Breast epithelium (tissue), 3 donors: ENCODE measurements around the gene ESRRA.

Experiments used
- POLR2A ChIP-seq: fragments of 450-650 bp; IDR thresholded peaks from one replicate; pipeline ENCODE4 v1.6.1; 2016; ENCODE audit warnings: antibody characterized with exemption, mild to moderate bottlenecking, moderate library complexity
- TF ChIP-seq, protein P1 (sequence below), 3 donors: fragments of 450-650 bp; IDR thresholded peaks; one replicate each; pipeline ENCODE4 v1.5.1; 2016 to 2017; ENCODE audit warnings: antibody characterized with exemption in 3 of 3, mild to moderate bottlenecking in 3 of 3, moderate library complexity in 3 of 3

DNA sequence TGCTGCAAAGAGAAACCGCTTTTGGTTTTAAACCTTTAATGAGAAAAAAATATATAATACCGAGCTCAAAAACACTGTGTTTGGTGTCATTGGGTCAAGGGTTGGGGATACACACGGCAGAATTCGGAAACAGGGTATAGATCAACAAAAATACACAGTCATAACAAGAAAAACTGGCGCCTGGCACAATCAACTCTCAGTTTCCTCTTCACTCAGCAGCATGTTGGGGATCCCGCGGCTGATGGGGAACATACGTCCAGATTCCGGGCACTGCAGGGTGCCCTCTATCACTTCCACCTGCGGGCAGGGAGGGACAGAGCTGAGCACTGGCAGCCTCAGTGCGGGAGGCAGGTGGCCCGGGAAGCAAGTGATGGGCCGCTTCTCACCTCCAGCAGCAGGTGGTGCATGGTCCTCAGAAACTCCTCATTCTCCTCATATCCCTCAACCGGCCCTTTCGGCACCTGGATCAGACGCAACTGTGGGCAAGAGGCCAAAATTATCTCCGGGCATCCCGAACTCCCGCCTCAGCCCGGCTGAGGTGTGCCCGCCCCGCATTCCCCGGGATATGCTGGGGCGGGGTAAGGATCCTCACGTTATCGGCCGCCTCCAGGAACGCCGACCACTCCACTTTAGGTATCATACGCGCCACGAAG lies 11.5 kb downstream of the ESRRA start:
- TF ChIP-seq, protein P1, sequence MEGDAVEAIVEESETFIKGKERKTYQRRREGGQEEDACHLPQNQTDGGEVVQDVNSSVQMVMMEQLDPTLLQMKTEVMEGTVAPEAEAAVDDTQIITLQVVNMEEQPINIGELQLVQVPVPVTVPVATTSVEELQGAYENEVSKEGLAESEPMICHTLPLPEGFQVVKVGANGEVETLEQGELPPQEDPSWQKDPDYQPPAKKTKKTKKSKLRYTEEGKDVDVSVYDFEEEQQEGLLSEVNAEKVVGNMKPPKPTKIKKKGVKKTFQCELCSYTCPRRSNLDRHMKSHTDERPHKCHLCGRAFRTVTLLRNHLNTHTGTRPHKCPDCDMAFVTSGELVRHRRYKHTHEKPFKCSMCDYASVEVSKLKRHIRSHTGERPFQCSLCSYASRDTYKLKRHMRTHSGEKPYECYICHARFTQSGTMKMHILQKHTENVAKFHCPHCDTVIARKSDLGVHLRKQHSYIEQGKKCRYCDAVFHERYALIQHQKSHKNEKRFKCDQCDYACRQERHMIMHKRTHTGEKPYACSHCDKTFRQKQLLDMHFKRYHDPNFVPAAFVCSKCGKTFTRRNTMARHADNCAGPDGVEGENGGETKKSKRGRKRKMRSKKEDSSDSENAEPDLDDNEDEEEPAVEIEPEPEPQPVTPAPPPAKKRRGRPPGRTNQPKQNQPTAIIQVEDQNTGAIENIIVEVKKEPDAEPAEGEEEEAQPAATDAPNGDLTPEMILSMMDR (IDR thresholded peaks at IDR 0.05) = peak in 1 of 3 donors; percentile 29
- no peak for TF ChIP-seq POLR2A
